ENCODE measurements around the gene CA12. TPM values are rescaled to one million over a fixed set of nuclear protein-coding genes. Genes with fewer than 3 reads are reported as not detected.
"Not testable (repeated sequence)": the region's sequence is repeated elsewhere in the genome, so short reads cannot be mapped to it uniquely, and the experiment has no call there.

Gene CA12
- total RNA-seq, 1 experiment from 2014 or later: 19.8 TPM

DNA sequence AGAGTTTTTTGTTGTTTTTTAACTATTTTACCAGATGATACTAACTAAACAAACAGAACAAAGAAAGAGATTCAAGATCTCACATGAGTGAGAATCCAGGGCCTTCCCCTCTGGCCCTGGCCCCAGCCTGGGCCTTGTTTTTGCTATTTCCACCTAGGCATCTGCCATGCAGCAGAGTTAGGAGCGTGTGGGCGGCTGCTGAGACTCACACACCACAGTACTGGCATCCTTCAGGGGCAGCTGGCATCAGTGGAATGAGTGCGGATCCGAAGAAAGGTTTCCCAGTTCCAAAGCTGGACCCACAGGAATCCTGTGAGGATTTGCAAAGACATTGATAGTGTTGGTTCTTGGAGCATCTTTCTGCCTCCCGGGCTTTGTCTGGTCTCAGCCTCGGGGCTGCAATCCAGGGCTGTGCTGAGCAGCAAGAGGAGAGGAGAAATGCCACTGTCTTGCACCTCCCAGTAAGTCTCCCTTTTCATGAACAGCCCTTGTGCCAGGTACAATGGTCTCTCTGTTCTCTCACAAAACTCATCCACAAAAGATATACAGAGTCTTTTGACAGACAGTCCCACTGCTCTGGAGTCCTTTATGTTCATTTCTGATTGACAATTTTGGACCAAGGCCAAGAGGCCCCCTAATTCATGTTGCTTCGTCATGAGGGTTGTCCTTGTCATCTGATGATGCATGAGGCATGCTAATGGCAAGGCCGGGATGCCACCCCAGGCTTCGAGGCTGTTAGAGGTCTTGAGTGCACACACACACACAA lies 57.7 kb downstream of the CA12 start:
- Histone ChIP-seq H3K27ac (ENCODE audit: low read length) (no peak overlapping the region), H4K20me1 (ENCODE audit: low read length) (no peaks in the 10 kb centered on the region), H3K4me1 (ENCODE audit: insufficient read depth, low read length) (no peaks in the 10 kb centered on the region), H3K36me3 (ENCODE audit: low read depth, low read length) (no peaks in the 10 kb centered on the region), H3K9me3 (ENCODE audit: low read length) (no peaks in the 10 kb centered on the region), H3K27me3 (ENCODE audit: low read length) (no peaks in the 10 kb centered on the region), H2AFZ (ENCODE audit: low read length) (no peak overlapping the region), H3K4me3 (ENCODE audit: low read length) (no peak overlapping the region), H3K9me2 (replicated peaks; ENCODE audit: low read length) (no peaks in the 10 kb centered on the region), H3K4me2 (ENCODE audit: low read length) (no peak overlapping the region), H3F3A (ENCODE audit: low read length, unreplicated experiment) (no peaks in the 10 kb centered on the region), H3K79me2 (ENCODE audit: low read length) (no peaks in the 10 kb centered on the region), H3K9ac (ENCODE audit: low read length) (no peak overlapping the region)
- CTCF ChIA-PET: no interaction called here
- TF ChIP-seq, protein P1, sequence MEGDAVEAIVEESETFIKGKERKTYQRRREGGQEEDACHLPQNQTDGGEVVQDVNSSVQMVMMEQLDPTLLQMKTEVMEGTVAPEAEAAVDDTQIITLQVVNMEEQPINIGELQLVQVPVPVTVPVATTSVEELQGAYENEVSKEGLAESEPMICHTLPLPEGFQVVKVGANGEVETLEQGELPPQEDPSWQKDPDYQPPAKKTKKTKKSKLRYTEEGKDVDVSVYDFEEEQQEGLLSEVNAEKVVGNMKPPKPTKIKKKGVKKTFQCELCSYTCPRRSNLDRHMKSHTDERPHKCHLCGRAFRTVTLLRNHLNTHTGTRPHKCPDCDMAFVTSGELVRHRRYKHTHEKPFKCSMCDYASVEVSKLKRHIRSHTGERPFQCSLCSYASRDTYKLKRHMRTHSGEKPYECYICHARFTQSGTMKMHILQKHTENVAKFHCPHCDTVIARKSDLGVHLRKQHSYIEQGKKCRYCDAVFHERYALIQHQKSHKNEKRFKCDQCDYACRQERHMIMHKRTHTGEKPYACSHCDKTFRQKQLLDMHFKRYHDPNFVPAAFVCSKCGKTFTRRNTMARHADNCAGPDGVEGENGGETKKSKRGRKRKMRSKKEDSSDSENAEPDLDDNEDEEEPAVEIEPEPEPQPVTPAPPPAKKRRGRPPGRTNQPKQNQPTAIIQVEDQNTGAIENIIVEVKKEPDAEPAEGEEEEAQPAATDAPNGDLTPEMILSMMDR (conservative IDR thresholded peaks at IDR 0.05; ENCODE audit: low read depth, low read length): no peak
- TF ChIP-seq EZH2phosphoT487 (IDR thresholded peaks at IDR 0.05; ENCODE audit: borderline replicate concordance, low read length) (no peak), EZH2 (IDR thresholded peaks at IDR 0.05; ENCODE audit: low read length, unreplicated experiment) (no peak)
- DNase-seq (no peak), ATAC-seq (no peak)
- intact Hi-C loops (cut with micrococcal nuclease): no loop called here
- POLR2A ChIA-PET (ENCODE audit: unreplicated experiment): no interaction called here
- BruUV-seq (replicated peaks): no TSS peak

DNA sequence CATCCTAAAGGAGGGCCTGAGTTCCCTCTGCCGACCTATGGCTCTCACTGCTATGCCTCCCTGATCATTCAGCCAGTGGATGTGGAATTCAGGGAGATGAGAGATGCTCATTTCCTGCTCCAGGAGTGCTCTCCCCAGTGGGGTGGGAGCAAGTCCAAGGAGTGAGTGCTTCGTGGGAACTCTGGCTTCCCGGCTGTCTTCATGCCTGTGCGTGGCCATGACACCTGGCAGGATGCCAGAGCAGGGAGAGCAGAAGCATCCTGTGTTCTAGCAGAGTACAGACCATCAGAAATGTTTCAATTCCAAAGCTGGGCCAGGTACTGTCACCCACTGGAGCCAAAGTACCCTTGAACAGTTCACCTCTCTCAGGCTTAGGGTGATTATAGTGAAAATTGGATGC lies 59.1 kb downstream of the CA12 start:
- TF ChIP-seq EZH2 (IDR thresholded peaks at IDR 0.05; ENCODE audit: low read length, unreplicated experiment): no peak
- TF ChIP-seq, protein P1 (conservative IDR thresholded peaks at IDR 0.05; ENCODE audit: low read depth, low read length): no peak
- TF ChIP-seq EZH2phosphoT487 (IDR thresholded peaks at IDR 0.05; ENCODE audit: borderline replicate concordance, low read length): no peak
- Histone ChIP-seq H3K27ac (ENCODE audit: low read length) (no peak overlapping the region), H3K9me3 (ENCODE audit: low read length) (no peaks in the 10 kb centered on the region), H3K36me3 (ENCODE audit: low read depth, low read length) (no peaks in the 10 kb centered on the region), H3K4me3 (ENCODE audit: low read length) (no peak overlapping the region), H3K79me2 (ENCODE audit: low read length) (no peaks in the 10 kb centered on the region), H4K20me1 (ENCODE audit: low read length) (no peaks in the 10 kb centered on the region), H3K4me1 (ENCODE audit: insufficient read depth, low read length) (no peaks in the 10 kb centered on the region), H2AFZ (ENCODE audit: low read length) (no peak overlapping the region), H3K27me3 (ENCODE audit: low read length) (no peaks in the 10 kb centered on the region), H3K4me2 (ENCODE audit: low read length) (no peak overlapping the region), H3K9me2 (replicated peaks; ENCODE audit: low read length) (no peaks in the 10 kb centered on the region), H3K9ac (ENCODE audit: low read length) (no peak overlapping the region), H3F3A (ENCODE audit: low read length, unreplicated experiment) (no peaks in the 10 kb centered on the region)
- intact Hi-C loops (cut with micrococcal nuclease): no loop called here
- ChIA-PET CTCF (no interaction called here), POLR2A (ENCODE audit: unreplicated experiment) (no interaction called here)
- no peak for ATAC-seq
- no TSS peak for BruUV-seq (replicated peaks)
- no peak for DNase-seq

DNA sequence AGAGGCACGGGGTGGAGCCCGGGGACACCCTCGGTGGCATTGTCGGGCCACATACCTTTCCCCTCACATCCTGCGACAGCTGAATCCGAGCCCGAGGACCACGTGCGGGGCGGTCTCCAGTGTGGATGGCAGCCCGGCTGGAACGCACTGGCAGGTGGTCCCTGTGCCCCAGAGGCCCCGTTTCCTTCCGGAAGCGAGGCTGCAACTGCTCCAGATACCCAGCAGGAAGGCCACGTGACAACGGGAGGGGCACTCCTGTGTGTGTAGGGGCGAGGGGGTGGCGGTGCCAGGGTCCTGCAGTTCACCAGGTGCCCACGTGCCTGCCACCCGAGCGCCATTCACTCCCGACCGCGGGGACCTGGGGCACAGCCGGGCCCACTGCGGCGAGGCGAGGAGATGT lies 60.2 kb downstream of the CA12 start:
- no peaks in the 10 kb centered on the region for H3K4me1 ChIP-seq (ENCODE audit: insufficient read depth, low read length)
- POLR2A ChIA-PET (ENCODE audit: unreplicated experiment): no interaction called here
- CTCF ChIA-PET: no interaction called here

DNA sequence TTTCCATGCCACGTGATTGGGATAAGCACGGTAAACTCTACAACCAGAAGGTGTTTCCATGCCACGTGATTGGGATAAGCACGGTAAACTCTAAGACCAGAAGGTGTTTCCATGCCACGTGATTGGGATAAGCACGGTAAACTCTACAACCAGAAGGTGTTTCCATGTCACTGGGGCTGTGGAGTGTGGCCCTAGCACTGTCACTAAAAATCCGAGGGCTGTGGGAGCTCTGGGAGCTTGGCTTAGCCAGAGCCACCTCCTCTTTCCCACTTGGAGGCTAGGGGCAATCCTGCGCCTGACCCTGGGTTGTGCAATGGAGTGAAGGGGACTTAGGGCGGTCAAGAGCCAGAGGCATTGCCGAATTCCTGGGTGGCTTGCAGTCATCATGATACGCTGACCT lies 60.7 kb downstream of the CA12 start:
- DNase-seq; ATAC-seq; H3K27ac ChIP-seq (ENCODE audit: low read length); intact Hi-C loops (cut with micrococcal nuclease); H3K79me2 ChIP-seq (ENCODE audit: low read length); H3K9me3 ChIP-seq (ENCODE audit: low read length); H2AFZ ChIP-seq (ENCODE audit: low read length); H3K36me3 ChIP-seq (ENCODE audit: low read depth, low read length); H3K9me2 ChIP-seq (replicated peaks; ENCODE audit: low read length); H3K27me3 ChIP-seq (ENCODE audit: low read length); H3K4me2 ChIP-seq (ENCODE audit: low read length); H3K4me1 ChIP-seq (ENCODE audit: insufficient read depth, low read length); H4K20me1 ChIP-seq (ENCODE audit: low read length); H3K4me3 ChIP-seq (ENCODE audit: low read length); H3K9ac ChIP-seq (ENCODE audit: low read length); BruUV-seq (replicated peaks); CTCF ChIA-PET; POLR2A ChIA-PET (ENCODE audit: unreplicated experiment); H3F3A ChIP-seq (ENCODE audit: low read length, unreplicated experiment): not testable (repeated sequence)

More for the DNA sequence above, 60.2 kb downstream of the CA12 start:
- no peak overlapping the region for H3K4me2 ChIP-seq (ENCODE audit: low read length)
- no peaks in the 10 kb centered on the region for H3K27me3 ChIP-seq (ENCODE audit: low read length)
- ATAC-seq: no peak
- H3F3A ChIP-seq (ENCODE audit: low read length, unreplicated experiment): no peaks in the 10 kb centered on the region
- H3K9ac ChIP-seq (ENCODE audit: low read length): no peak overlapping the region
- H2AFZ ChIP-seq (ENCODE audit: low read length): no peak overlapping the region
- no peak overlapping the region for H3K27ac ChIP-seq (ENCODE audit: low read length)
- intact Hi-C loops (cut with micrococcal nuclease): no loop called here
- no peaks in the 10 kb centered on the region for H3K9me2 ChIP-seq (replicated peaks; ENCODE audit: low read length)
- H4K20me1 ChIP-seq (ENCODE audit: low read length): no peaks in the 10 kb centered on the region
- H3K9me3 ChIP-seq (ENCODE audit: low read length): no peaks in the 10 kb centered on the region
- TF ChIP-seq EZH2phosphoT487 (IDR thresholded peaks at IDR 0.05; ENCODE audit: borderline replicate concordance, low read length) (no peak), EZH2 (IDR thresholded peaks at IDR 0.05; ENCODE audit: low read length, unreplicated experiment) (no peak)
- TF ChIP-seq, protein P1 (conservative IDR thresholded peaks at IDR 0.05; ENCODE audit: low read depth, low read length): no peak
- no peaks in the 10 kb centered on the region for H3K36me3 ChIP-seq (ENCODE audit: low read depth, low read length)
- H3K4me3 ChIP-seq (ENCODE audit: low read length): no peak overlapping the region
- no TSS peak for BruUV-seq (replicated peaks)
- no peak for DNase-seq
- H3K79me2 ChIP-seq (ENCODE audit: low read length): no peaks in the 10 kb centered on the region

Measured in PC-3 (cell line).